ENCODE results near the gene ERAP2. TPM values are rescaled to one million over a fixed set of nuclear protein-coding genes. Genes with fewer than 3 reads are reported as not detected.

The ERAP2 gene
- total and polyA plus RNA-seq, 2 of the 13 experiments (the other 11 are each of a cell fraction or from before 2014, with no cell fraction given): 12.8 to 16.6 TPM

DNA sequence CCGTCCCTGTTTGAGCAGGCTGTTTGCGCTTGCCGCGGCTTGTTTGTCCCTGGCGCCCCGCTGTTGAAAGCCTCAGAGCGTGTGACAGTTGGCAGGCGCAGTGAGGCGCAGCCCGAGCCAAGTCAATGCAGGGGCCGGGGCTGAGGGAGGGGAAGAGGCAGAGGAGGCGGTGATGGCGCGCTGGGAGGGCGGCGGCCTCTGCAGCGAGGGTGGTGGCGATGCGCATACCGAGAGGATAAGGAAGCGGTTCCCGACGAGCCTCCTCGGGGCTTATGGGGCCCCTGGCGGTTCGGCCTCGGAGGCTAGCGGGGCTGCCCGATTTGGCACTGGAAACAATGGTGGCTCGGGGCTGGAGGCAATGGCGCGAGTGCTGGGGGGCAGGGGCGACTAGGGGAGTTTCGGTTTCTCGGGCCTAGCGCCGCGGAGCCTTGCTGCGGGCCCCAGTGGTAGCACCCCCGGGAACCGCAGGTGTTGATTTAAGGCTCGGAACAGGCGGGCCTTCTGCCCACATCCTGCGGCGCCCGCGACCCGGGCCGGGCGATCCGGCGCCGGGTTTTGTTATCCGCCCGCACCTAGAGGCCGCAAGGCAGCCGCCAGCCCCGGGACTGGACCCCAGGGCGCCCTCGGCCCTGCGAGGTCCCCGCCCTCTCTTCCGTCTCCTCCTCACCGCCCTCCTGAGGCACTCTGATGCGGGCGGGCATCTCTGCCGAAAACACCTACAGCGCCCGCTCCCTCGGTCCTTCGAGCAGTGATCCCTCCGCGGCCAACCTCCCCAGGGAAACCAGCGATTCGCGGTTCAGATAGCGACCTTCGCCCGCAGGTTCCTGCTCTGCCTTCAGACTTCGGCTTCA lies 58.6 kb downstream of the ERAP2 start (continued):
- TF ChIP-seq SP4 (CRISPR knock-in tag; IDR thresholded peaks at IDR 0.05): peak; percentile 22; the same call in 1 of the 2 replicates
- no peak for TF ChIP-seq SMAD1 (CRISPR knock-in tag; IDR thresholded peaks at IDR 0.05; ENCODE audit: borderline replicate concordance, low read depth)
- TF ChIP-seq, protein P1, sequence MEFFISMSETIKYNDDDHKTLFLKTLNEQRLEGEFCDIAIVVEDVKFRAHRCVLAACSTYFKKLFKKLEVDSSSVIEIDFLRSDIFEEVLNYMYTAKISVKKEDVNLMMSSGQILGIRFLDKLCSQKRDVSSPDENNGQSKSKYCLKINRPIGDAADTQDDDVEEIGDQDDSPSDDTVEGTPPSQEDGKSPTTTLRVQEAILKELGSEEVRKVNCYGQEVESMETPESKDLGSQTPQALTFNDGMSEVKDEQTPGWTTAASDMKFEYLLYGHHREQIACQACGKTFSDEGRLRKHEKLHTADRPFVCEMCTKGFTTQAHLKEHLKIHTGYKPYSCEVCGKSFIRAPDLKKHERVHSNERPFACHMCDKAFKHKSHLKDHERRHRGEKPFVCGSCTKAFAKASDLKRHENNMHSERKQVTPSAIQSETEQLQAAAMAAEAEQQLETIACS (CRISPR knock-in tag; IDR thresholded peaks at IDR 0.05): no peak
- TF ChIP-seq PCBP1 (IDR thresholded peaks at IDR 0.05; ENCODE audit: borderline replicate concordance, low read depth, low read length): peak; percentile 94; the same call in 1 of the 2 replicates
- no peak for TF ChIP-seq ZNF496 (CRISPR knock-in tag; IDR thresholded peaks at IDR 0.05; ENCODE audit: insufficient replicate concordance)
- TF ChIP-seq, protein P2, sequence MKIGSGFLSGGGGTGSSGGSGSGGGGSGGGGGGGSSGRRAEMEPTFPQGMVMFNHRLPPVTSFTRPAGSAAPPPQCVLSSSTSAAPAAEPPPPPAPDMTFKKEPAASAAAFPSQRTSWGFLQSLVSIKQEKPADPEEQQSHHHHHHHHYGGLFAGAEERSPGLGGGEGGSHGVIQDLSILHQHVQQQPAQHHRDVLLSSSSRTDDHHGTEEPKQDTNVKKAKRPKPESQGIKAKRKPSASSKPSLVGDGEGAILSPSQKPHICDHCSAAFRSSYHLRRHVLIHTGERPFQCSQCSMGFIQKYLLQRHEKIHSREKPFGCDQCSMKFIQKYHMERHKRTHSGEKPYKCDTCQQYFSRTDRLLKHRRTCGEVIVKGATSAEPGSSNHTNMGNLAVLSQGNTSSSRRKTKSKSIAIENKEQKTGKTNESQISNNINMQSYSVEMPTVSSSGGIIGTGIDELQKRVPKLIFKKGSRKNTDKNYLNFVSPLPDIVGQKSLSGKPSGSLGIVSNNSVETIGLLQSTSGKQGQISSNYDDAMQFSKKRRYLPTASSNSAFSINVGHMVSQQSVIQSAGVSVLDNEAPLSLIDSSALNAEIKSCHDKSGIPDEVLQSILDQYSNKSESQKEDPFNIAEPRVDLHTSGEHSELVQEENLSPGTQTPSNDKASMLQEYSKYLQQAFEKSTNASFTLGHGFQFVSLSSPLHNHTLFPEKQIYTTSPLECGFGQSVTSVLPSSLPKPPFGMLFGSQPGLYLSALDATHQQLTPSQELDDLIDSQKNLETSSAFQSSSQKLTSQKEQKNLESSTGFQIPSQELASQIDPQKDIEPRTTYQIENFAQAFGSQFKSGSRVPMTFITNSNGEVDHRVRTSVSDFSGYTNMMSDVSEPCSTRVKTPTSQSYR (CRISPR knock-in tag; IDR thresholded peaks at IDR 0.05; ENCODE audit: borderline replicate concordance): peak; percentile 51; the same call in 1 of the 2 replicates
- no peak for TF ChIP-seq PCBP2 (optimal IDR thresholded peaks at IDR 0.05; ENCODE audit: low read depth, low read length, poor library complexity, severe bottlenecking)
- no peak; the same call in 1 of the 2 replicates for TF ChIP-seq MED13 (CRISPR knock-in tag; IDR thresholded peaks at IDR 0.05)
- TF ChIP-seq ZSCAN9 (CRISPR knock-in tag; IDR thresholded peaks at IDR 0.05; ENCODE audit: borderline replicate concordance): 0 out of 2 replicates have a peak, but pooled peaks have one; percentile 12
- no peak for TF ChIP-seq ZMAT3 (CRISPR knock-in tag; conservative IDR thresholded peaks at IDR 0.05)
- no peak for TF ChIP-seq ZFP62 (CRISPR knock-in tag; IDR thresholded peaks at IDR 0.05)
- no peak for TF ChIP-seq ERF (CRISPR knock-in tag; IDR thresholded peaks at IDR 0.05)
- no peak for TF ChIP-seq ZNF510 (CRISPR knock-in tag; IDR thresholded peaks at IDR 0.05; ENCODE audit: low read depth)
- TF ChIP-seq, protein P3, sequence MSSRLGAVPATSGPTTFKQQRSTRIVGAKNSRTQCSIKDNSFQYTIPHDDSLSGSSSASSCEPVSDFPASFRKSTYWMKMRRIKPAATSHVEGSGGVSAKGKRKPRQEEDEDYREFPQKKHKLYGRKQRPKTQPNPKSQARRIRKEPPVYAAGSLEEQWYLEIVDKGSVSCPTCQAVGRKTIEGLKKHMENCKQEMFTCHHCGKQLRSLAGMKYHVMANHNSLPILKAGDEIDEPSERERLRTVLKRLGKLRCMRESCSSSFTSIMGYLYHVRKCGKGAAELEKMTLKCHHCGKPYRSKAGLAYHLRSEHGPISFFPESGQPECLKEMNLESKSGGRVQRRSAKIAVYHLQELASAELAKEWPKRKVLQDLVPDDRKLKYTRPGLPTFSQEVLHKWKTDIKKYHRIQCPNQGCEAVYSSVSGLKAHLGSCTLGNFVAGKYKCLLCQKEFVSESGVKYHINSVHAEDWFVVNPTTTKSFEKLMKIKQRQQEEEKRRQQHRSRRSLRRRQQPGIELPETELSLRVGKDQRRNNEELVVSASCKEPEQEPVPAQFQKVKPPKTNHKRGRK (CRISPR knock-in tag; IDR thresholded peaks at IDR 0.05): no peak
- TF ChIP-seq ELF1 (CRISPR knock-in tag; IDR thresholded peaks at IDR 0.05): peak; percentile 31
- TF ChIP-seq DNMT1 (CRISPR knock-in tag; IDR thresholded peaks at IDR 0.05): 0 out of 2 replicates have a peak, but pooled peaks have one; percentile 26
- no peak for TF ChIP-seq TOE1 (CRISPR knock-in tag; IDR thresholded peaks at IDR 0.05)
- TF ChIP-seq SP2 (CRISPR knock-in tag; IDR thresholded peaks at IDR 0.05): no peak

Measured in HepG2 (cell line).